HCEC 1CT (cell line): Measurements from ENCODE around the gene TBR1.

ENCODE experiments used
- DNase-seq: peaks from one replicate; pipeline ENCODE4 v3.0.0-alpha.2; 2017

TBR1 gene

GRCh38 chr2:161415034-161415986, 787 bp upstream of the TBR1 start:
- no peak for DNase-seq

- DNase-seq = no peak
Measured at GRCh38 chr2:161416708-161417437, 776 bp downstream of the TBR1 start.

GRCh38 chr2:161417438-161418274, 1.6 kb downstream of the TBR1 start:
- DNase-seq = no peak

GRCh38 chr2:161418275-161418714, 2.2 kb downstream of the TBR1 start:
- no peak for DNase-seq

- DNase-seq = no peak
Measured at GRCh38 chr2:161418715-161419637, 2.9 kb downstream of the TBR1 start.

- no peak for DNase-seq
Measured at GRCh38 chr2:161419638-161420190, 3.6 kb downstream of the TBR1 start.

GRCh38 chr2:161420406-161421074, 4.4 kb downstream of the TBR1 start:
- no peak for DNase-seq

GRCh38 chr2:161421686-161422085, 5.6 kb downstream of the TBR1 start:
- DNase-seq = no peak

GRCh38 chr2:161422816-161423403, 6.8 kb downstream of the TBR1 start:
- no peak for DNase-seq

- no peak for DNase-seq
Measured at GRCh38 chr2:161423421-161424393, 7.6 kb downstream of the TBR1 start.

GRCh38 chr2:161424394-161424769, 8.3 kb downstream of the TBR1 start:
- no peak for DNase-seq

- DNase-seq = no peak
Measured at GRCh38 chr2:161424891-161425727, 9.0 kb downstream of the TBR1 start.

- no peak for DNase-seq
Measured at GRCh38 chr2:161425728-161426454, 9.8 kb downstream of the TBR1 start.

GRCh38 chr2:161426455-161426921, 10.4 kb downstream of the TBR1 start:
- no peak for DNase-seq

GRCh38 chr2:161426922-161427663, 11.0 kb downstream of the TBR1 start:
- DNase-seq = no peak

GRCh38 chr2:161427664-161428587, 11.8 kb downstream of the TBR1 start:
- no peak for DNase-seq
